ENCODE data around the gene ENTPD2. TPM values are rescaled to one million over a fixed set of nuclear protein-coding genes. Genes with fewer than 3 reads are reported as not detected.

Gene ENTPD2
- total RNA-seq, 4 donors from 2014 or later, result 2.4 to 11.5 TPM; not detected in 2

DNA sequence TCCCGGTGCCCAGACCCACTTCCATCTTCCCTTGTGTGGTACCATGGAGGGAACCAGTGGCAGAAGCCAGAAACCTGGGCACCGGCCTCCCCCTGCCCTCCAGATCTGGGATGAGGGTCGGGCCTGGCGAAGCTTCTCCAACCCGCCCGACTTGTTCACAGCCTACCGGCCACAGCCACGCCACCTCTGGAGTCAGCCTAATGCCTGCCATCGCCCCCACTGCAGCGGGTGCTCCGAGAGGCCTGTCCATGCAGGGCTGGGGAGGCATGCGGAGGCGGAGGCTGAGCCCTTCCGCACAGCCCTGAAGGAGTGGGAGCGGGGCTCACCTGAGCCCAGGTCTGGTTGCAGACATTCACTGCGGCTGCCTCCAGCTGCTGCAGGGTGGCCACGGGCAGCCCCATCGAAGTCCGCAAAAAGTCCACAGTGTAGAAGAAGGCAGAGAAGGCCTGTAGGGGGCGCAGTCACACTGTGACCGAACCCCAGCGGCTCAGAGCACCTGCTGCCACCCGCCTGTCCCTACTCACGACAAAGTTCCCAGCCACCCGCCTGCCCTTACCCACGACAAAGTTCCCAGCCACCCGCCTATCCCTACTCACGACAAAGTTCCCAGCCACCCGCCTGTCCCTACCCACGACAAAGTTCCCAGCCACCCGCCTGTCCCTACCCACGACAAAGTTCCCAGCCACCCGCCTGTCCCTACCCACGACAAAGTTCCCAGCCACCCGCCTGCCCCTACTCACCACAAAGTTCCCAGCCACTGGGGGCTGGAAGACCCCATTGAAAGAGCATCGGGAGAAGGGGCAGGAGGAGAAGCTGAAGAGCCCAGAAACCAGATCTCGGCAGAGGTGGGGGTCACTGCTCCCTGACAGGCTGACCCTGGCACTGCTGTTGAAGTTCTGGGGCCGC is 4.1 kb downstream of the ENTPD2 start:
- no peaks in the 10 kb centered on the region for H3K9me3 ChIP-seq
- H3K4me1 ChIP-seq, result peaks cover 0 to 21% of the 10 kb centered on the region in 2 donors
- H3K27ac ChIP-seq, result no peak overlapping the region
- intact Hi-C loops (cut with DNase I; ENCODE audit: low total_unique reads), result no loop called here
- no peak overlapping the region for H3K4me3 ChIP-seq
- TF ChIP-seq POLR2A (IDR thresholded peaks at IDR 0.05), result no peak
- TF ChIP-seq, protein P1, sequence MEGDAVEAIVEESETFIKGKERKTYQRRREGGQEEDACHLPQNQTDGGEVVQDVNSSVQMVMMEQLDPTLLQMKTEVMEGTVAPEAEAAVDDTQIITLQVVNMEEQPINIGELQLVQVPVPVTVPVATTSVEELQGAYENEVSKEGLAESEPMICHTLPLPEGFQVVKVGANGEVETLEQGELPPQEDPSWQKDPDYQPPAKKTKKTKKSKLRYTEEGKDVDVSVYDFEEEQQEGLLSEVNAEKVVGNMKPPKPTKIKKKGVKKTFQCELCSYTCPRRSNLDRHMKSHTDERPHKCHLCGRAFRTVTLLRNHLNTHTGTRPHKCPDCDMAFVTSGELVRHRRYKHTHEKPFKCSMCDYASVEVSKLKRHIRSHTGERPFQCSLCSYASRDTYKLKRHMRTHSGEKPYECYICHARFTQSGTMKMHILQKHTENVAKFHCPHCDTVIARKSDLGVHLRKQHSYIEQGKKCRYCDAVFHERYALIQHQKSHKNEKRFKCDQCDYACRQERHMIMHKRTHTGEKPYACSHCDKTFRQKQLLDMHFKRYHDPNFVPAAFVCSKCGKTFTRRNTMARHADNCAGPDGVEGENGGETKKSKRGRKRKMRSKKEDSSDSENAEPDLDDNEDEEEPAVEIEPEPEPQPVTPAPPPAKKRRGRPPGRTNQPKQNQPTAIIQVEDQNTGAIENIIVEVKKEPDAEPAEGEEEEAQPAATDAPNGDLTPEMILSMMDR (IDR thresholded peaks at IDR 0.05), result peak; percentile 9 to 44 (median 26)
- peaks cover 5 to 13% of the 10 kb centered on the region in 2 donors for H3K27me3 ChIP-seq
- no peaks in the 10 kb centered on the region for H3K36me3 ChIP-seq
- no peak for DNase-seq

- H3K27ac ChIP-seq, result no peak overlapping the region
- H3K9me3 ChIP-seq, result no peaks in the 10 kb centered on the region
- H3K4me1 ChIP-seq, result peaks cover 0 to 14% of the 10 kb centered on the region in 2 donors
- TF ChIP-seq, protein P1 (IDR thresholded peaks at IDR 0.05), result no peak
- TF ChIP-seq POLR2A (IDR thresholded peaks at IDR 0.05), result no peak
- DNase-seq, result no peak
- intact Hi-C loops (cut with DNase I; ENCODE audit: low total_unique reads), result no loop called here
- H3K36me3 ChIP-seq, result no peaks in the 10 kb centered on the region
- H3K4me3 ChIP-seq, result no peak overlapping the region
- peaks cover 5 to 13% of the 10 kb centered on the region in 2 donors for H3K27me3 ChIP-seq
Observed at GRCh38 chr9:137048655-137049543, 5.0 kb downstream of the ENTPD2 start.

- peak; percentile 64 to 69 for DNase-seq
- peaks cover 0 to 5% of the 10 kb centered on the region in 2 donors for H3K4me1 ChIP-seq
Observed at GRCh38 chr9:137046088-137046787, 7.6 kb downstream of the ENTPD2 start, which contains the start of gene NPDC1. TSS of gene NPDC1 (minus strand) at chr9:137046177. CDS start at chr9:137045989, 188 bp downstream.

GRCh38 chr9:137045294-137046087 is 8.4 kb downstream of the ENTPD2 start:
- peak overlapping the region; percentile 33 to 57 for H3K27ac ChIP-seq
- H3K27me3 ChIP-seq, result peaks cover 0 to 13% of the 10 kb centered on the region in 2 donors
- no peak for DNase-seq
- peaks cover 0 to 5% of the 10 kb centered on the region in 2 donors for H3K4me1 ChIP-seq
- peak overlapping the region; percentile 41 to 42 for H3K4me3 ChIP-seq
- H3K9me3 ChIP-seq, result no peaks in the 10 kb centered on the region
- TF ChIP-seq, protein P1 (IDR thresholded peaks at IDR 0.05), result no peak
- TF ChIP-seq POLR2A (IDR thresholded peaks at IDR 0.05), result no peak
- H3K36me3 ChIP-seq, result no peaks in the 10 kb centered on the region
- intact Hi-C loops (cut with DNase I; ENCODE audit: low total_unique reads), result no loop called here

More at GRCh38 chr9:137046088-137046787, 7.6 kb downstream of the ENTPD2 start, which contains the start of gene NPDC1:
- Histone ChIP-seq H3K36me3 (no peaks in the 10 kb centered on the region), H3K27me3 (peaks cover 0 to 13% of the 10 kb centered on the region in 2 donors), H3K27ac (peak within 1 kb of the TSS; percentile 56 to 57), H3K9me3 (no peaks in the 10 kb centered on the region), H3K4me3 (peak within 1 kb of the TSS; percentile 41 to 42)
- peak in 1 of 2 donors; percentile 52 for TF ChIP-seq POLR2A (IDR thresholded peaks at IDR 0.05)
- TF ChIP-seq, protein P1 (IDR thresholded peaks at IDR 0.05), result peak; percentile 76 to 84 (median 80)
- intact Hi-C loops (cut with DNase I; ENCODE audit: low total_unique reads), result no loop called here

All from uterus (tissue), 4 donors.